Hematopoietic multipotent progenitor cell treated with erythropoietin and hydrocortisone succinate and interleukin-3 and kit ligand, for 17 days (in vitro differentiated cells): ENCODE measurements around the gene TCF7L2.

ENCODE experiments used
- DNase-seq: peaks from one replicate; pipeline ENCODE4 v3.0.0-alpha.2; 2015; ENCODE audit warnings: low spot score

The TCF7L2 gene

GRCh38 chr10:113148901-113149300 is 198.9 kb downstream of the TCF7L2 start:
- no peak for DNase-seq

- DNase-seq: no peak
Observed at GRCh38 chr10:113149626-113150025, 199.6 kb downstream of the TCF7L2 start.

GRCh38 chr10:113151190-113151666 is 201.2 kb downstream of the TCF7L2 start:
- no peak for DNase-seq

- no peak for DNase-seq
Observed at GRCh38 chr10:113153493-113154102, 203.6 kb downstream of the TCF7L2 start.

- DNase-seq: no peak
Observed at GRCh38 chr10:113157441-113157840, 207.4 kb downstream of the TCF7L2 start.

GRCh38 chr10:113158183-113158582 is 208.1 kb downstream of the TCF7L2 start:
- DNase-seq: no peak

- no peak for DNase-seq
Observed at GRCh38 chr10:113159563-113159962, 209.5 kb downstream of the TCF7L2 start.

GRCh38 chr10:113160641-113161040 is 210.6 kb downstream of the TCF7L2 start:
- no peak for DNase-seq

GRCh38 chr10:113161066-113161465 is 211.0 kb downstream of the TCF7L2 start:
- no peak for DNase-seq

GRCh38 chr10:113162960-113163359 is 212.9 kb downstream of the TCF7L2 start:
- no peak for DNase-seq

GRCh38 chr10:113165673-113166072 is 215.6 kb downstream of the TCF7L2 start:
- DNase-seq: no peak

GRCh38 chr10:113167702-113168101 is 217.7 kb downstream of the TCF7L2 start:
- DNase-seq: no peak

GRCh38 chr10:113168584-113168983 is 218.5 kb downstream of the TCF7L2 start:
- no peak for DNase-seq

GRCh38 chr10:113169111-113169510 is 219.1 kb downstream of the TCF7L2 start:
- no peak for DNase-seq

GRCh38 chr10:113169853-113170460 is 219.9 kb downstream of the TCF7L2 start:
- DNase-seq: no peak

- no peak for DNase-seq
Observed at GRCh38 chr10:113171662-113172061, 221.6 kb downstream of the TCF7L2 start.

GRCh38 chr10:113175176-113175575 is 225.1 kb downstream of the TCF7L2 start:
- no peak for DNase-seq

- no peak for DNase-seq
Observed at GRCh38 chr10:113175756-113176651, 226.0 kb downstream of the TCF7L2 start.

GRCh38 chr10:113176652-113177155 is 226.7 kb downstream of the TCF7L2 start:
- no peak for DNase-seq

- DNase-seq: no peak
Observed at GRCh38 chr10:113177156-113177935, 227.3 kb downstream of the TCF7L2 start.

- DNase-seq: no peak
Observed at GRCh38 chr10:113177936-113178335, 227.9 kb downstream of the TCF7L2 start.

- DNase-seq: no peak
Observed at GRCh38 chr10:113178771-113179170, 228.7 kb downstream of the TCF7L2 start.
